A549 (cell line): Measurements from ENCODE around the gene TEX2. TPM values are rescaled to one million over a fixed set of nuclear protein-coding genes. Genes with fewer than 3 reads are reported as not detected.

Experiments
- ATAC-seq, 2 experiments: fragments of 200-7000 bp in 1 of 2; fragments of >200 bp in 1 of 2; cut with Nextera tagmentation in 1 of 2; cut with Tn5 transposase in 1 of 2; 3 replicates each; pipeline versions ENCODE4 v1.8.0 to v1.9.1; 2018 to 2020; ENCODE audit warnings: mild to moderate bottlenecking in 1 of 2, moderate library complexity in 1 of 2
- CTCF ChIA-PET: fragments of 300-600 bp; sonication (Branson Sonifier 250); formaldehyde crosslinking; extraction: SDS; loops from one replicate; lab custom pipeline; 2021; ENCODE audit warnings: antibody characterized with exemption, inconsistent platforms; lab: Yijun Ruan, JAX
- POLR2A ChIA-PET: fragments of 350-600 bp; formaldehyde crosslinking; extraction: SDS; loops from one replicate; lab custom pipeline; 2021; ENCODE audit warnings: antibody characterized with exemption, inconsistent platforms; lab: Yijun Ruan, JAX
- DNase-seq, 2 experiments: peaks; one replicate each; pipeline versions ENCODE4 v3.0.0 to v3.0.0-alpha.2; 2011 to 2016; ENCODE audit warnings: low read depth in 1 of 2, low spot score in 1 of 2
- FAIRE-seq: peaks from 2 replicates; lab custom pipeline; 2011; peaks lifted over from hg19 to GRCh38; lab: Jason Lieb, UNC
- H3K27ac ChIP-seq, 2 experiments: fragments of >200 bp; sonication (Bioruptor Twin); formaldehyde crosslinking; 3 replicates each; pipeline ENCODE4 v1.5.1; 2016 to 2017
- H3K4me1 ChIP-seq: fragments of >200 bp; sonication (Bioruptor Twin); formaldehyde crosslinking; 3 replicates; pipeline ENCODE4 v1.6.1; 2016
- H3K4me2 ChIP-seq: fragments of >200 bp; sonication (Bioruptor Twin); formaldehyde crosslinking; 3 replicates; pipeline ENCODE4 v1.6.1; 2016
- H3K4me3 ChIP-seq: fragments of >200 bp; sonication (Bioruptor Twin); formaldehyde crosslinking; 3 replicates; pipeline ENCODE4 v1.5.1; 2016
- H3K9me3 ChIP-seq: fragments of >200 bp; sonication (Bioruptor Twin); formaldehyde crosslinking; 3 replicates; pipeline ENCODE4 v1.6.1; 2016
- BHLHE40 ChIP-seq: IDR thresholded peaks from 2 replicates; pipeline ENCODE4 v1.6.1; 2012; ENCODE audit warnings: low read depth, low read length, inconsistent platforms
- CBX8 ChIP-seq: fragments of 200-600 bp; sonication (generic); IDR thresholded peaks from 2 replicates; pipeline ENCODE4 v1.6.1; 2016
- CEBPB ChIP-seq, 2 experiments: fragments of >200 bp in 1 of 2; sonication (Bioruptor Twin) in 1 of 2; formaldehyde crosslinking in 1 of 2; IDR thresholded peaks; 2 replicates each; pipeline ENCODE4 v1.6.1; 2012 to 2016
- E2F6 ChIP-seq: IDR thresholded peaks from 2 replicates; pipeline ENCODE4 v1.6.1; 2012; ENCODE audit warnings: low read depth, borderline replicate concordance
- EHF ChIP-seq: fragments of 250-450 bp; sonication (Bioruptor Pico); IDR thresholded peaks from 2 replicates; pipeline ENCODE4 v1.5.0; 2020; ENCODE audit warnings: mild to moderate bottlenecking
- FOSB ChIP-seq: fragments of 250-450 bp; sonication (Bioruptor Pico); IDR thresholded peaks from 2 replicates; pipeline ENCODE4 v1.5.0; 2020; ENCODE audit warnings: mild to moderate bottlenecking, moderate library complexity
- HES2 ChIP-seq: fragments of >200 bp; sonication (Bioruptor Twin); formaldehyde crosslinking; IDR thresholded peaks from 2 replicates; pipeline ENCODE4 v1.6.1; 2016
- HOXB13 ChIP-seq: fragments of 250-450 bp; sonication (Bioruptor Pico); IDR thresholded peaks from 2 replicates; pipeline ENCODE4 v1.5.0; 2020; ENCODE audit warnings: low read depth, mild to moderate bottlenecking, moderate library complexity
- HOXB5 ChIP-seq: fragments of 250-450 bp; sonication (Bioruptor Pico); IDR thresholded peaks from 2 replicates; pipeline ENCODE4 v1.5.0; 2020; ENCODE audit warnings: mild to moderate bottlenecking, moderate library complexity
- NFE2L2 ChIP-seq: fragments of 150-350 bp; conservative IDR thresholded peaks from 2 replicates; pipeline ENCODE4 v1.6.1; 2014; ENCODE audit warnings: low read length
- NPAS2 ChIP-seq: fragments of 250-450 bp; sonication (Bioruptor Pico); IDR thresholded peaks from 2 replicates; pipeline ENCODE4 v1.8.0; 2022; ENCODE audit warnings: mild to moderate bottlenecking, moderate library complexity, borderline replicate concordance
- PHF8 ChIP-seq: fragments of 200-600 bp; sonication (generic); IDR thresholded peaks from 2 replicates; pipeline ENCODE4 v1.6.1; 2016; ENCODE audit warnings: low read depth, mild to moderate bottlenecking, antibody characterized with exemption, moderate library complexity, borderline replicate concordance
- RARB ChIP-seq: fragments of 250-450 bp; sonication (Bioruptor Pico); IDR thresholded peaks from 2 replicates; pipeline ENCODE4 v1.8.0; 2021; ENCODE audit warnings: mild to moderate bottlenecking, moderate library complexity
- SMC3 ChIP-seq: fragments of >200 bp; sonication (Bioruptor Twin); formaldehyde crosslinking; IDR thresholded peaks from 3 replicates; pipeline ENCODE4 v1.6.1; 2018; ENCODE audit warnings: inconsistent platforms
- TFCP2L1 ChIP-seq: fragments of 250-450 bp; sonication (Bioruptor Pico); IDR thresholded peaks from 2 replicates; pipeline ENCODE4 v1.5.0; 2021; ENCODE audit warnings: mild to moderate bottlenecking
- ZFP36 ChIP-seq: fragments of 450-650 bp; IDR thresholded peaks from 2 replicates; pipeline ENCODE4 v1.6.1; 2014; ENCODE audit warnings: borderline replicate concordance; ENCODE audit not compliant: partially characterized antibody
- ZSCAN20 ChIP-seq: fragments of 250-450 bp; sonication (Bioruptor Pico); IDR thresholded peaks from 2 replicates; pipeline ENCODE4 v1.8.0; 2022; ENCODE audit warnings: mild to moderate bottlenecking, moderate library complexity
- WGBS: methylation state at CpG from one replicate; pipeline ENCODE4 v1.1.6; 2017; ENCODE audit errors: missing lambda C conversion rate; 5-methylcytosine and 5-hydroxymethylcytosine counted together
- polyA plus RNA-seq, 4 experiments: library from polyadenylated mRNA; depleted of rRNA in 3 of 4; stranded (reverse); fragments of >200 nt; fragmentation: RNase III in 1 of 4; extraction: RNeasy Plus Mini Kit Qiagen cat#74134 plus additional on column Dnase treatment in 1 of 4; gene quantifications; 2 replicates in 3 of 4; 3 replicates in 1 of 4; pipeline ENCODE4 v1.2.3, GENCODE V29; 2011 to 2017

Gene TEX2
- polyA plus RNA-seq, 2 of the 4 experiments (the other 2 are of a cell fraction): 9.3 to 16.2 TPM

- CTCF ChIA-PET: interaction anchor here (0.9 to 1.6 kb wide), 4 partner anchors 12 to 97 kb away, joined by 3 to 6 read pairs (median 4); no protein-coding TSS in a partner anchor
- Histone ChIP-seq H3K4me2 (no peak overlapping the region), H3K4me3 (no peak overlapping the region), H3K4me1 (no peaks in the 10 kb centered on the region), H3K9me3 (no peaks in the 10 kb centered on the region), H3K27ac (no peak overlapping the region)
- ATAC-seq (no peak), FAIRE-seq (no peak), DNase-seq (no peak)
- TF ChIP-seq PHF8: no peak
- 93% methylated on average over 3 of the region's 3 CpGs for WGBS
- POLR2A ChIA-PET: no interaction called here
These were observed 78.0 kb downstream of the TEX2 start for GRCh38 chr17:64185101-64185500.

- ChIA-PET CTCF (interaction anchor here (0.9 to 1.6 kb wide), 7 partner anchors 10 to 98 kb away, joined by 3 to 6 read pairs (median 3); no protein-coding TSS in a partner anchor), POLR2A (no interaction called here)
- H3K4me1 ChIP-seq: no peaks in the 10 kb centered on the region
- DNase-seq: no peak
- TF ChIP-seq NFE2L2 (no peak), PHF8 (no peak), EHF (CRISPR knock-in tag) (no peak), RARB (CRISPR knock-in tag) (no peak), HOXB13 (CRISPR knock-in tag) (no peak), CBX8 (no peak), ZSCAN20 (CRISPR knock-in tag) (no peak), TFCP2L1 (CRISPR knock-in tag) (no peak), FOSB (CRISPR knock-in tag) (no peak), NPAS2 (CRISPR knock-in tag) (no peak), BHLHE40 (no peak), E2F6 (no peak)
- no peak for FAIRE-seq
- WGBS: 85% methylated on average over 4 of the region's 4 CpGs
- H3K4me3 ChIP-seq: no peak overlapping the region
- ATAC-seq: no peak
- no peaks in the 10 kb centered on the region for H3K9me3 ChIP-seq
- H3K4me2 ChIP-seq: no peak overlapping the region
- no peak overlapping the region for H3K27ac ChIP-seq
These were observed 79.2 kb downstream of the TEX2 start for GRCh38 chr17:64183815-64184214.

GRCh38 chr17:64182325-64183012, 80.6 kb downstream of the TEX2 start:
- Histone ChIP-seq H3K4me1 (no peaks in the 10 kb centered on the region), H3K4me3 (no peak overlapping the region), H3K4me2 (no peak overlapping the region), H3K9me3 (no peaks in the 10 kb centered on the region)
- no peak for DNase-seq
- POLR2A ChIA-PET: no interaction called here
- ATAC-seq: no peak
- TF ChIP-seq HES2 (no peak), SMC3 (no peak), ZFP36 (no peak), HOXB13 (CRISPR knock-in tag) (no peak), EHF (CRISPR knock-in tag) (no peak), CEBPB (IDR thresholded peaks at IDR 0.05) (peak in 1 of 2 experiments; percentile 37; a peak in 1 of 4 replicates), HOXB5 (CRISPR knock-in tag) (no peak)
- TF ChIP-seq, all 56 proteins: peak for 1
- FAIRE-seq: no peak
- no peak overlapping the region for H3K27ac ChIP-seq
- WGBS: 94% methylated on average over 3 of the region's 3 CpGs
- CTCF ChIA-PET: interaction anchor here (1.0 kb wide), 2 partner anchors 124 to 157 kb away, joined by 3 to 4 read pairs; no protein-coding TSS in a partner anchor
